Cardiac muscle cell (in vitro differentiated cells and primary cell): ENCODE measurements around the gene XRCC5. TPM values are rescaled to one million over a fixed set of nuclear protein-coding genes. Genes with fewer than 3 reads are reported as not detected.
A peak's percentile ranks its signal among the peaks of the same experiment; 100 is the strongest.

Source experiments
- DNase-seq, 2 donors: peaks; one replicate each; pipeline versions ENCODE4 v3.0.0 to v3.0.0-alpha.2; 2010 to 2017; ENCODE audit warnings: low read depth in 1 of 2, low spot score in 1 of 2
- H3K27ac ChIP-seq: fragments of 200-600 bp; sonication (generic); 2 replicates; pipeline ENCODE4 v1.5.1; 2016
- H3K27me3 ChIP-seq: fragments of 200-600 bp; sonication (generic); 2 replicates; pipeline ENCODE4 v1.6.0; 2016; ENCODE audit warnings: control low read depth
- H3K36me3 ChIP-seq: fragments of 200-600 bp; sonication (generic); 2 replicates; pipeline ENCODE4 v1.5.1; 2016; ENCODE audit warnings: control low read depth
- H3K4me1 ChIP-seq: fragments of 200-600 bp; sonication (generic); 2 replicates; pipeline ENCODE4 v1.8.1; 2017; ENCODE audit warnings: low read depth, mild to moderate bottlenecking, mixed run types
- H3K4me3 ChIP-seq: fragments of 200-600 bp; sonication (generic); 2 replicates; pipeline ENCODE4 v1.5.1; 2016; ENCODE audit warnings: mild to moderate bottlenecking
- H3K9me3 ChIP-seq: fragments of 200-600 bp; sonication (generic); 2 replicates; pipeline ENCODE4 v1.5.1; 2017; ENCODE audit warnings: low read depth, mild to moderate bottlenecking, control low read depth
- CTCF ChIP-seq: IDR thresholded peaks from 2 replicates; pipeline ENCODE4 v1.5.1; 2012; ENCODE audit warnings: low read depth, mild to moderate bottlenecking, low read length
- polyA plus RNA-seq: library from polyadenylated mRNA; unstranded; fragments of >200 nt; fragmentation: Nextera tagmentation; extraction: Ambion mirVana; gene quantifications from 2 replicates; pipeline ENCODE4 v1.2.1, GENCODE V29; 2016
- total RNA-seq: library from RNA; depleted of rRNA; stranded (reverse); fragments of >200 nt; gene quantifications from 2 replicates; pipeline ENCODE4 v1.2.3, GENCODE V29; 2016

XRCC5 gene
- total and polyA plus RNA-seq, 2 experiments from 2014 or later: 150 to 241 TPM

DNA sequence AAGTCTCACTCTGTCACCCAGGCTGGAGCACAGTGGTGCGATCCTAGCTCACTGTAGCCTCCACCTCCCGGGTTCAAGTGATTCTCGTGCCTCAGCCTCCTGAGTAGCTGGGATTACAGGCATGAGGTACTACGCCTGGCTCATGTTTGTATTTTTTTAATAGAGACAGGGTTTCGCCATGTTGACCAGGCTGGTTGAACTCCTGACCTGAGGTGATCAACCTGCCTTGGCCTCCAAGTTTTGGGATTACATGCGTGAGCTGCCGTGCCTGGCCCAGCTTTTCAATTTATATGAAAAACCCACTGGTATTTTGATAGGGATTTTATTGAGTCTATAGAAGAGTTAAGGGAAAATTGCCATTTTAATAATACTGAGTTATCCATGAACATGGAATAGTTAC, 63.3 kb downstream of the XRCC5 start:
- no peaks in the 10 kb centered on the region for H3K27me3 ChIP-seq
- no peak overlapping the region for H3K4me3 ChIP-seq
- TF ChIP-seq CTCF: no peak
- H3K4me1 ChIP-seq: no peaks in the 10 kb centered on the region
- no peaks in the 10 kb centered on the region for H3K9me3 ChIP-seq
- H3K27ac ChIP-seq: no peak overlapping the region
- no peak for DNase-seq
- H3K36me3 ChIP-seq: peaks cover 24% of the 10 kb centered on the region

- Histone ChIP-seq H3K4me1 (peaks cover 11% of the 10 kb centered on the region), H3K9me3 (no peaks in the 10 kb centered on the region), H3K27me3 (no peaks in the 10 kb centered on the region), H3K27ac (peak overlapping the region; percentile 26), H3K36me3 (peaks cover 30% of the 10 kb centered on the region), H3K4me3 (no peak overlapping the region)
- DNase-seq: no peak
- TF ChIP-seq CTCF: no peak
Measured at GRCh38 chr2:216179015-216179414, 69.9 kb downstream of the XRCC5 start.

- Histone ChIP-seq H3K4me1 (peaks cover 11% of the 10 kb centered on the region), H3K36me3 (peaks cover 29% of the 10 kb centered on the region), H3K9me3 (no peaks in the 10 kb centered on the region), H3K27ac (no peak overlapping the region), H3K27me3 (no peaks in the 10 kb centered on the region), H3K4me3 (no peak overlapping the region)
- DNase-seq: no peak
- TF ChIP-seq CTCF: no peak
Measured at GRCh38 chr2:216181351-216181750, 72.2 kb downstream of the XRCC5 start.

- DNase-seq: no peak
- H3K27ac ChIP-seq: no peak overlapping the region
- TF ChIP-seq CTCF: no peak
- H3K36me3 ChIP-seq: peaks cover 29% of the 10 kb centered on the region
- H3K27me3 ChIP-seq: no peaks in the 10 kb centered on the region
- H3K4me1 ChIP-seq: peaks cover 11% of the 10 kb centered on the region
- H3K9me3 ChIP-seq: no peaks in the 10 kb centered on the region
- no peak overlapping the region for H3K4me3 ChIP-seq
Measured at GRCh38 chr2:216181953-216182461, 72.9 kb downstream of the XRCC5 start.

DNA sequence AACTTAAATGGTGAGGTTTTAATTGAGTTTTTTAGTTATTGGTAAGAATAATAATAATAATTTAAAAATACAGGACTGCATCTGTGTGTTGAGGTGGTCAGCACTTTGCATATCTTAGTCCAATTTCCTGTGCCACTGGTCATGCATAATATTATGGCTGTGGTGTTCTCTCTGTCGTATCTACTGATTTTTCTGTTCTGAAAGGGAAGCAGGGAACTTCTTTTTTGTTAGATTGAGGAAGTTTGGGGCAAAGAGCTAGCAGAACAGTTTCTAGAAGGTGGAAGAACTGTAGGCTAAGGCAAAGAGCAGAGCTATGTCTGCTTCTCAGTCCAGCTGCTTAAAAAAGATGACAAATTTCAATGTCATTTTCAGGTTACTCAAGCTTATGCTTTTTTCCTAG, 74.3 kb downstream of the XRCC5 start:
- no peak for DNase-seq
- Histone ChIP-seq H3K27ac (no peak overlapping the region), H3K36me3 (peaks cover 26% of the 10 kb centered on the region)

More for the DNA sequence above, 74.3 kb downstream of the XRCC5 start:
- TF ChIP-seq CTCF: no peak
- Histone ChIP-seq H3K27me3 (no peaks in the 10 kb centered on the region), H3K4me3 (no peak overlapping the region), H3K4me1 (peaks cover 11% of the 10 kb centered on the region), H3K9me3 (no peaks in the 10 kb centered on the region)
